Ovary (tissue), 9 donors: ENCODE results near the gene PALLD. TPM values are rescaled to one million over a fixed set of nuclear protein-coding genes. Genes with fewer than 3 reads are reported as not detected.

Source experiments
- DNase-seq, 5 donors: peaks; one replicate each; pipeline ENCODE4 v3.0.0-alpha.2; 2019 to 2020
- H3K27ac ChIP-seq, 2 donors: fragments of 200-600 bp; one replicate each; pipeline versions ENCODE4 v1.5.1 to v1.8.0; 2019 to 2022
- H3K27me3 ChIP-seq: fragments of 200-600 bp; one replicate; pipeline ENCODE4 v1.8.0; 2022
- H3K36me3 ChIP-seq: fragments of 200-600 bp; sonication (generic); one replicate; pipeline ENCODE4 v1.5.1; 2019
- H3K4me1 ChIP-seq: one replicate; pipeline ENCODE4 v1.8.1; 2013; ENCODE audit warnings: mild to moderate bottlenecking, moderate library complexity; ENCODE audit not compliant: insufficient read depth
- H3K4me3 ChIP-seq: fragments of 200-600 bp; sonication (generic); one replicate; pipeline ENCODE4 v1.5.1; 2017
- H3K9me3 ChIP-seq, 2 donors: fragments of 200-600 bp in 1 of 2; sonication (generic) in 1 of 2; one replicate each; pipeline versions ENCODE4 v1.5.1 to v1.8.1; 2013 to 2019; ENCODE audit warnings: mild to moderate bottlenecking in 1 of 2, moderate library complexity in 1 of 2
- EP300 ChIP-seq: sonication (generic); formaldehyde crosslinking; IDR thresholded peaks from one replicate; pipeline ENCODE4 v1.6.1; 2017; ENCODE audit warnings: antibody characterized with exemption
- POLR2A ChIP-seq: fragments of 450-650 bp; IDR thresholded peaks from one replicate; pipeline ENCODE4 v1.6.1; 2017; ENCODE audit warnings: antibody characterized with exemption, mild to moderate bottlenecking, moderate library complexity
- WGBS, 3 donors: extraction: QIAGEN DNeasy Blood & Tissue Kit in 1 of 3; methylation state at CpG; one replicate each; pipeline versions ENCODE4 v1.1.5 to v1.1.7; 2013 to 2017; 5-methylcytosine and 5-hydroxymethylcytosine counted together
- intact Hi-C, 4 donors: fragments of 100-400 bp; cut with DNase I; formaldehyde crosslinking; loops; one replicate each; pipeline versions ENCODE4 v1.11.0 to v1.15.1; 2022 to 2023
- polyA plus RNA-seq, 2 donors: library from polyadenylated mRNA; stranded (reverse); fragments of 200-250 nt in 1 of 2; fragments of 350-450 nt in 1 of 2; fragmentation: Illumina TruSeq in 1 of 2; extraction: RNeasy Lipid Tissue Mini Kit (QIAGEN cat#74804) in 1 of 2; gene quantifications; one replicate each; pipeline ENCODE4 v1.2.3, GENCODE V29; 2013 to 2014
- total RNA-seq, 7 donors: library from RNA; depleted of rRNA in 2 of 7; stranded (reverse); fragments of >200 nt in 2 of 7; fragmentation: NEBNext Ultra II Directional in 3 of 7; extraction: Animal tissue kit (Norgen Biotek cat#: 25700) in 3 of 7; gene quantifications; one replicate each; pipeline versions ENCODE4 v1.1.0 to v1.2.4, GENCODE V29; 2016 to 2023
- TF ChIP-seq, protein P1 (sequence below), 3 donors: fragments of 450-650 bp in 2 of 3; fragments of 200-600 bp in 1 of 3; IDR thresholded peaks; one replicate each; pipeline versions ENCODE4 v1.5.1 to v1.8.0; 2016 to 2022; ENCODE audit warnings: antibody characterized with exemption in 3 of 3, mild to moderate bottlenecking in 1 of 3
- donor health status: DM: no; HTN: no; CAD: no; lungs with moderate emphysema.
- donor health status: DM: no; HTN: no; CAD: no.
- donor health status: Bipolar disorder and iron deficiency.
- donor health status: DM: yes; HTN: yes; CAD: no.
- donor health status: DM: no; HTN: no; CAD: no.
- donor health status: DM: yes; HTN: yes; CAD: no.

Gene PALLD
- total and polyA plus RNA-seq, 9 donors: 96.8 to 605 (median 137) TPM

- H3K36me3 ChIP-seq: no peaks in the 10 kb centered on the region
Observed at GRCh38 chr4:168535689-168536088, 38.8 kb downstream of the PALLD start.

GRCh38 chr4:168536448-168536847, 39.6 kb downstream of the PALLD start:
- Histone ChIP-seq H3K27me3 (no peaks in the 10 kb centered on the region), H3K4me1 (peaks cover 2% of the 10 kb centered on the region), H3K27ac (no peak overlapping the region), H3K36me3 (no peaks in the 10 kb centered on the region), H3K9me3 (no peaks in the 10 kb centered on the region), H3K4me3 (no peak overlapping the region)
- intact Hi-C loops: no loop called here
- TF ChIP-seq EP300 (no peak), POLR2A (no peak)
- TF ChIP-seq, protein P1, sequence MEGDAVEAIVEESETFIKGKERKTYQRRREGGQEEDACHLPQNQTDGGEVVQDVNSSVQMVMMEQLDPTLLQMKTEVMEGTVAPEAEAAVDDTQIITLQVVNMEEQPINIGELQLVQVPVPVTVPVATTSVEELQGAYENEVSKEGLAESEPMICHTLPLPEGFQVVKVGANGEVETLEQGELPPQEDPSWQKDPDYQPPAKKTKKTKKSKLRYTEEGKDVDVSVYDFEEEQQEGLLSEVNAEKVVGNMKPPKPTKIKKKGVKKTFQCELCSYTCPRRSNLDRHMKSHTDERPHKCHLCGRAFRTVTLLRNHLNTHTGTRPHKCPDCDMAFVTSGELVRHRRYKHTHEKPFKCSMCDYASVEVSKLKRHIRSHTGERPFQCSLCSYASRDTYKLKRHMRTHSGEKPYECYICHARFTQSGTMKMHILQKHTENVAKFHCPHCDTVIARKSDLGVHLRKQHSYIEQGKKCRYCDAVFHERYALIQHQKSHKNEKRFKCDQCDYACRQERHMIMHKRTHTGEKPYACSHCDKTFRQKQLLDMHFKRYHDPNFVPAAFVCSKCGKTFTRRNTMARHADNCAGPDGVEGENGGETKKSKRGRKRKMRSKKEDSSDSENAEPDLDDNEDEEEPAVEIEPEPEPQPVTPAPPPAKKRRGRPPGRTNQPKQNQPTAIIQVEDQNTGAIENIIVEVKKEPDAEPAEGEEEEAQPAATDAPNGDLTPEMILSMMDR (IDR thresholded peaks at IDR 0.05): no peak
- 80 to 87% (median 87%) methylated on average over 7 of the region's 7 CpGs for WGBS, 3 donors
- DNase-seq: no peak

More at GRCh38 chr4:168535689-168536088, 38.8 kb downstream of the PALLD start:
- H3K27me3 ChIP-seq: no peaks in the 10 kb centered on the region
- no peak for DNase-seq
- TF ChIP-seq, protein P1 (IDR thresholded peaks at IDR 0.05): no peak
- no peak for TF ChIP-seq POLR2A
- no peak for TF ChIP-seq EP300
- no peak overlapping the region for H3K4me3 ChIP-seq
- no peaks in the 10 kb centered on the region for H3K9me3 ChIP-seq
- H3K4me1 ChIP-seq: peaks cover 2% of the 10 kb centered on the region
- intact Hi-C loops: no loop called here
- no peak overlapping the region for H3K27ac ChIP-seq
- 54 to 65% (median 63%) methylated on average over 5 of the region's 5 CpGs for WGBS, 3 donors

GRCh38 chr4:168537086-168537485, 40.2 kb downstream of the PALLD start:
- intact Hi-C loops: no loop called here
- DNase-seq: no peak
- H3K27ac ChIP-seq: no peak overlapping the region
- TF ChIP-seq POLR2A (no peak), EP300 (no peak)
- TF ChIP-seq, protein P1 (IDR thresholded peaks at IDR 0.05): no peak
- peaks cover 2% of the 10 kb centered on the region for H3K4me1 ChIP-seq
- no peaks in the 10 kb centered on the region for H3K9me3 ChIP-seq
- no peaks in the 10 kb centered on the region for H3K27me3 ChIP-seq
- H3K36me3 ChIP-seq: no peaks in the 10 kb centered on the region
- WGBS, 3 donors: 96 to 99% (median 99%) methylated on average over 4 of the region's 4 CpGs
- no peak overlapping the region for H3K4me3 ChIP-seq

- H3K9me3 ChIP-seq: no peaks in the 10 kb centered on the region
- H3K27ac ChIP-seq: no peak overlapping the region
- no peak for DNase-seq
- no peaks in the 10 kb centered on the region for H3K36me3 ChIP-seq
- intact Hi-C loops: no loop called here
- H3K4me1 ChIP-seq: peaks cover 2% of the 10 kb centered on the region
- 19 to 31% (median 27%) methylated on average over 3 of the region's 3 CpGs for WGBS, 3 donors
- H3K4me3 ChIP-seq: no peak overlapping the region
- TF ChIP-seq EP300: no peak
- TF ChIP-seq POLR2A: no peak
- TF ChIP-seq, protein P1 (IDR thresholded peaks at IDR 0.05): no peak
- no peaks in the 10 kb centered on the region for H3K27me3 ChIP-seq
Observed at GRCh38 chr4:168537571-168537970, 40.7 kb downstream of the PALLD start.
